Kidney epithelial cell (primary cell): ENCODE results near the gene HOXB1. TPM values are rescaled to one million over a fixed set of nuclear protein-coding genes. Genes with fewer than 3 reads are reported as not detected.

ENCODE experiments used
- DNase-seq: peaks from one replicate; pipeline ENCODE4 v3.0.0-alpha.2; 2010; ENCODE audit warnings: low read depth
- H3K27me3 ChIP-seq: 2 replicates; pipeline ENCODE4 v1.6.0; 2011; ENCODE audit warnings: low read length; ENCODE audit not compliant: control insufficient read depth, insufficient read depth
- H3K36me3 ChIP-seq: 2 replicates; pipeline ENCODE4 v1.5.1; 2011; ENCODE audit warnings: low read length; ENCODE audit not compliant: control insufficient read depth, insufficient read depth
- H3K4me3 ChIP-seq: 2 replicates; pipeline ENCODE4 v1.5.1; 2011; ENCODE audit warnings: low read depth, mild to moderate bottlenecking, control low read depth, low read length
- CTCF ChIP-seq: IDR thresholded peaks from 2 replicates; pipeline ENCODE4 v1.5.1; 2011; ENCODE audit warnings: mild to moderate bottlenecking, moderate library complexity, low read length, control low read depth, inconsistent platforms; ENCODE audit not compliant: insufficient read depth, poor library complexity, severe bottlenecking
- total RNA-seq: library from RNA; depleted of rRNA; stranded (reverse); fragments of >200 nt; gene quantifications from 2 replicates; pipeline ENCODE4 v1.2.3, GENCODE V29; 2015

Gene HOXB1
- total RNA-seq, 1 donor from 2014 or later: not detected

DNA sequence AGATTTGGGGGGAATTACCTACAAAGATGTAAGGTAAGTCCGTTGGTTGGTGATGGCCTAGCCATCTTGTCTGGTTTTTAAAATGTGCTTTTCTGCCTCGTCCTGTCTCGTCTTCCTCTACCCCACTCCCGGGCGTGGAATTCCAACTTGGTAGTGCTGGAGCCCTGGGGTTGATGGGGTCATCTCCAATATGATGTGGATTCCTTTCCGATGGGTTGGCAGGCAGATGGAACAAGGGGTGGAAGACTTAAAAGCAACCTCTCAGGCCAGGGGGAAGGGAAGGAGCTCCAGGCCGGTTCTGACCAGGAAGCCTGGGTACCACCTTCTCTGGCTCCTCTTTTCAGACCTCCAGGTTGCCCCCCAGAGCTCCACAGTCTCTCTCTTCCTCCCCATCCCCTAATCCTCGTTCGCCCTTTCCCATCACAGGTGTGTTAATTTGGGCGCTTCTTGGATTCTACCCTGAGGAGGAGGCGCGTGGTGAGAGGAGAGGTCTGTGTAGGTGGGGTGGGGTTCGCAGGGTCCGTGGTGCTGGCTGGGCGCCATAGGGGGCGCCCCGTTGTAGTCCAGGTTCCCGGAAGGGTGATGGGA lies 19.2 kb upstream of the HOXB1 start:
- H3K4me3 ChIP-seq: peak overlapping the region; percentile 32
- no peak for TF ChIP-seq CTCF
- DNase-seq: no peak

DNA sequence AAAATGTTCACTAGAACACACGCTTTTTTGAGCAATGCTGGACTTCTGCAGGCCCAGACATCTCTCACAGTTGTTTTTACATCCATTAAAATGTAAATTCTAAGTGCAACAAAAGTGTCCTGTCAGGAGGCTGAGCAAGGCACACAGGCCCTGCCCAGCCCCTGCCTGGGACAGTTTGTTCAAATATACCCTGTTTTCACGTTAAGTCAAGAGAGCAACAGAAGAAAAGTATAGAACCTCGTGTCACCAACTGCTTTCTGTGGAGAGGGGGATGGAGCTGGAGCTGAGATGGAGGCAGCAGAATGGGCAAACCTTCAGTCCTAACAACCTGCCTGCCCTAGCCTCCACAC lies 18.4 kb upstream of the HOXB1 start:
- Histone ChIP-seq H3K4me3 (no peak overlapping the region), H3K36me3 (peaks cover 4% of the 10 kb centered on the region), H3K27me3 (no peaks in the 10 kb centered on the region)
- no peak for TF ChIP-seq CTCF
- DNase-seq: no peak

More for the DNA sequence above, 19.2 kb upstream of the HOXB1 start:
- no peaks in the 10 kb centered on the region for H3K27me3 ChIP-seq
- H3K36me3 ChIP-seq: peaks cover 8% of the 10 kb centered on the region

- Histone ChIP-seq H3K36me3 (peaks cover 3% of the 10 kb centered on the region), H3K27me3 (no peaks in the 10 kb centered on the region), H3K4me3 (no peak overlapping the region)
- no peak for TF ChIP-seq CTCF
- no peak for DNase-seq
Measured at GRCh38 chr17:48548523-48549280, 17.9 kb upstream of the HOXB1 start.

DNA sequence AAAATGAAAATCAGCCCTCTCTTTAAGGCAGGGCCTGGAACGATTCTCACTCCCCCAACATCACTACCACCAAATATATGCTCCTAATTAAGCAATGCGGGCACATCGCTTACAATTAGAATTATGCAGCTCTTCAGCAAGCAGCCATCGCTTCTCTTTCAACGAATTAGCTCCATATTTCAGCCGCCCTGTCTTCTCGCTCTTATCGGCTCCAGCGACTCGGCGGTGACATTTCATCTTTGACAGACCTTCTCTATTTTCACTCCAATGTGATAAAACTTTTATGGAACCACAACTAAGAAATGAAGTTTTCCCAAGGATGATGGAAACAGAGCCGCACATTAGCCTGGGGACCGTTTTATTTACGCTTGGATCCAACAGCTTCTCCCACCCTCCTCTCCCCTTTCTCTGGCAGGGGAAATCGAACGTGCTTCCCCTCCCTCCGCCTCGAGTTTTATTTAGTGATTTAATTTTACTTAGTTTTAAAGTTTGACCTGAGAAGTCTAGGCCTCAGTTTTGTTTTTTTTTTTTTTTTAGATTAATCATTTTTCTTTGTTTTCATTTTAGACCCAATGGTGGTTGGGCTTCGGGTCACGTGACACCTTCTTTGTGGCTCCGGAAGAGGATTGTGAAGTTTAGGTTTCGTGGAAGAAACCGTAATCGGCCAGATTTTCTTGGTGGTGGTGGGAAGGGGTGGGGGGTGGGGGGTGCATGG lies 17.2 kb upstream of the HOXB1 start:
- TF ChIP-seq CTCF: no peak
- no peak for DNase-seq

DNA sequence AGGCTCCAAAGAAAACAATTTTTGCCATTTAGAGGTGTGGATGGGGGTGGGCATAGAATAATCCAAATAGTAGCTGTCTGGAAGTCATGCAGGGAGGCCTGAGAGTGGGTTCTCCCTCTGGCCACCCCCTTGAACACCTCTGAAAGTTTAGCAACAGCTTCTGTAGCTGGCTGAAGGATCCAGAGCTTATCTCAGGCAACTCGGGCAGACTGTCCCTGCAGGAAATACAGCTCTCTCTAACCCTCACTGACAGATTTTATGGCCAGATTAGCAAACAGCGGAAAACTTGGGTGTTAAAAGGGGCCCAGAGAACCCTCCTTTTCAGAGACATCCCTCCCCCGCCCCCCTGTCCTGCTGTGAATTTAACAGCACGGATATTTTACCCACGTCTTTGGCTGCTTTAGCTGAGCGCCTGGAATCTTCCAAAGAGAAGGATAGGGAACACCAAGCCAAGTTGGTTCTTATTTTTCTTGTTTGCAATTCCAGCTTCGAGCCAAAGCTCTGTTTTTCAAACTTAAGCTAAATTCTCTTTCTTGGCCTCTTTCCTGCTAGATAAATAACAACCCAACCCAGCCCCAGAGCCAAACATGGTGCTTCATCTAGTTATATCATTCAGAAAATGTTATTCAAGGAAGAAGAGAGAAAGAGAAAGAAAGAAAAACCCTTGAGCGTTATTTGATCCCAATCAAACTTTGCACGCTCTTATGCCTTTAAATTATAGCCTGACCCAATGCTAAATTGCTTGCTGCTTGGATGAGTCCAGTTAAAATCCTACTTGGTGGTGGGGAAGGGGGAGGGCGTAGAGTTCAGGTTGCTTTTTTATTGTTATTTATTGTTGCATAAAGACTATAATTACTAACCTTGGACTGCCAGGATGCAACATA lies 16.4 kb upstream of the HOXB1 start:
- H3K27me3 ChIP-seq: no peaks in the 10 kb centered on the region
- peaks cover 7% of the 10 kb centered on the region for H3K36me3 ChIP-seq
- DNase-seq: no peak
- TF ChIP-seq CTCF: no peak
- peak overlapping the region; percentile 9 for H3K4me3 ChIP-seq

More for the DNA sequence above, 17.2 kb upstream of the HOXB1 start:
- H3K36me3 ChIP-seq: peaks cover 7% of the 10 kb centered on the region
- H3K27me3 ChIP-seq: no peaks in the 10 kb centered on the region
- peak overlapping the region; percentile 6 for H3K4me3 ChIP-seq
